GM19455 (cell line): ENCODE results near the gene SAMD3.
"Not testable (repeated sequence)": the region's sequence is repeated elsewhere in the genome, so short reads cannot be mapped to it uniquely, and the experiment has no call there.

Experiments
- ATAC-seq: cut with Tn5 transposase; IDR thresholded peaks from one replicate; pipeline ENCODE4 v1.9.1; 2021; ENCODE audit not compliant: unreplicated experiment

Gene SAMD3

GRCh38 chr6:130138116-130138908, 84.4 kb downstream of the SAMD3 start:
- peak; percentile 69 for ATAC-seq

- ATAC-seq: no peak
Measured at GRCh38 chr6:130136798-130137197, 86.0 kb downstream of the SAMD3 start.

GRCh38 chr6:130134582-130134981, 88.2 kb downstream of the SAMD3 start:
- ATAC-seq: no peak

GRCh38 chr6:130132286-130132701, 90.5 kb downstream of the SAMD3 start:
- peak; percentile 80 for ATAC-seq

GRCh38 chr6:130129762-130130246, 92.9 kb downstream of the SAMD3 start:
- ATAC-seq: no peak

GRCh38 chr6:130128326-130128725, 94.4 kb downstream of the SAMD3 start:
- no peak for ATAC-seq

GRCh38 chr6:130127195-130127594, 95.6 kb downstream of the SAMD3 start:
- ATAC-seq: no peak

GRCh38 chr6:130122243-130122642, 100.5 kb downstream of the SAMD3 start:
- no peak for ATAC-seq

- no peak for ATAC-seq
Measured at GRCh38 chr6:130120731-130121130, 102.0 kb downstream of the SAMD3 start.

- ATAC-seq: no peak
Measured at GRCh38 chr6:130119211-130119610, 103.5 kb downstream of the SAMD3 start.

- no peak for ATAC-seq
Measured at GRCh38 chr6:130118236-130118635, 104.5 kb downstream of the SAMD3 start.

- ATAC-seq: not testable (repeated sequence)
Measured at GRCh38 chr6:130117187-130117701, 105.5 kb downstream of the SAMD3 start.

GRCh38 chr6:130116273-130116672, 106.5 kb downstream of the SAMD3 start:
- no peak for ATAC-seq

GRCh38 chr6:130115036-130115435, 107.7 kb downstream of the SAMD3 start:
- peak; percentile 88 for ATAC-seq

- no peak for ATAC-seq
Measured at GRCh38 chr6:130113201-130113710, 109.5 kb downstream of the SAMD3 start.

- no peak for ATAC-seq
Measured at GRCh38 chr6:130111031-130111430, 111.7 kb downstream of the SAMD3 start.

GRCh38 chr6:130107710-130108109, 115.0 kb downstream of the SAMD3 start:
- no peak for ATAC-seq

- ATAC-seq: no peak
Measured at GRCh38 chr6:130105996-130106704, 116.6 kb downstream of the SAMD3 start.

- ATAC-seq: no peak
Measured at GRCh38 chr6:130099119-130099518, 123.6 kb downstream of the SAMD3 start.

- ATAC-seq: no peak
Measured at GRCh38 chr6:130098317-130098716, 124.4 kb downstream of the SAMD3 start.
